Loucy (cell line): ENCODE data around the gene RELL1.

ENCODE experiments used
- H2AFZ ChIP-seq: fragments of 200-600 bp; sonication (generic); 2 replicates; pipeline ENCODE4 v1.6.0; 2016; ENCODE audit warnings: antibody characterized with exemption, mild to moderate bottlenecking, low read length, moderate library complexity
- H3F3A ChIP-seq: fragments of 200-600 bp; 2 replicates; pipeline ENCODE4 v1.6.0; 2016; ENCODE audit warnings: antibody characterized with exemption, low read depth, mild to moderate bottlenecking
- H3K27me3 ChIP-seq: fragments of 200-600 bp; sonication (generic); 2 replicates; pipeline ENCODE4 v1.6.1; 2014; ENCODE audit warnings: low read length, mild to moderate bottlenecking; ENCODE audit not compliant: insufficient read depth, poor library complexity, severe bottlenecking
- H3K36me3 ChIP-seq: fragments of 200-600 bp; sonication (generic); 2 replicates; pipeline ENCODE4 v1.6.1; 2016; ENCODE audit warnings: low read length; ENCODE audit not compliant: insufficient read depth
- H3K4me1 ChIP-seq: fragments of 200-600 bp; sonication (generic); 2 replicates; pipeline ENCODE4 v1.5.1; 2014; ENCODE audit warnings: low read length, mild to moderate bottlenecking; ENCODE audit not compliant: insufficient read depth, poor library complexity, severe bottlenecking
- H3K4me2 ChIP-seq: fragments of 200-600 bp; sonication (generic); 2 replicates; pipeline ENCODE4 v1.6.0; 2014; ENCODE audit warnings: antibody characterized with exemption, low read length, low read depth, mild to moderate bottlenecking; ENCODE audit not compliant: poor library complexity, severe bottlenecking
- H3K4me3 ChIP-seq: fragments of 200-600 bp; sonication (generic); 2 replicates; pipeline ENCODE4 v1.5.1; 2014; ENCODE audit warnings: low read length, mild to moderate bottlenecking, mixed read lengths; ENCODE audit not compliant: poor library complexity, severe bottlenecking
- H3K79me2 ChIP-seq: fragments of 200-600 bp; sonication (generic); 2 replicates; pipeline ENCODE4 v1.6.1; 2014; ENCODE audit warnings: low read length; ENCODE audit not compliant: insufficient read depth
- H3K9ac ChIP-seq: fragments of 200-600 bp; sonication (generic); 2 replicates; pipeline ENCODE4 v1.6.0; 2014; ENCODE audit warnings: mild to moderate bottlenecking, low read depth, low read length, moderate library complexity; ENCODE audit not compliant: poor library complexity, severe bottlenecking
- H3K9me2 ChIP-seq: fragments of 200-600 bp; sonication (generic); replicated peaks from 2 replicates; pipeline ENCODE4 v1.6.1; 2016; ENCODE audit warnings: low read depth, low read length, mixed read lengths
- H3K9me3 ChIP-seq: fragments of 200-600 bp; sonication (generic); 2 replicates; pipeline ENCODE4 v1.6.1; 2014; ENCODE audit warnings: mild to moderate bottlenecking, antibody characterized with exemption, low read length, low read depth; ENCODE audit not compliant: insufficient read depth
- H4K20me1 ChIP-seq: fragments of 200-600 bp; sonication (generic); 2 replicates; pipeline ENCODE4 v1.6.0; 2014; ENCODE audit warnings: antibody characterized with exemption, low read length, mild to moderate bottlenecking; ENCODE audit not compliant: insufficient read depth, poor library complexity, severe bottlenecking
- CTCF ChIP-seq: fragments of 200-600 bp; sonication (generic); conservative IDR thresholded peaks from 2 replicates; pipeline ENCODE4 v1.5.1; 2014; ENCODE audit warnings: mild to moderate bottlenecking, antibody characterized with exemption, low read length
- EZH2phosphoT487 ChIP-seq: fragments of 200-600 bp; IDR thresholded peaks from 2 replicates; pipeline ENCODE4 v1.6.1; 2018; ENCODE audit warnings: antibody characterized with exemption, mild to moderate bottlenecking, moderate library complexity, borderline replicate concordance

Gene RELL1

GRCh38 chr4:37568489-37568888 lies 117.7 kb downstream of the RELL1 start:
- TF ChIP-seq CTCF (no peak), EZH2phosphoT487 (no peak)
- H2AFZ ChIP-seq = no peak overlapping the region
- H3K9me2 ChIP-seq = no peaks in the 10 kb centered on the region
- no peaks in the 10 kb centered on the region for H3K27me3 ChIP-seq
- H3K9ac ChIP-seq = no peak overlapping the region
- H4K20me1 ChIP-seq = no peaks in the 10 kb centered on the region
- H3K36me3 ChIP-seq = no peaks in the 10 kb centered on the region
- no peaks in the 10 kb centered on the region for H3K4me1 ChIP-seq
- H3K4me3 ChIP-seq = no peak overlapping the region
- H3F3A ChIP-seq = no peaks in the 10 kb centered on the region
- no peak overlapping the region for H3K4me2 ChIP-seq
- no peaks in the 10 kb centered on the region for H3K79me2 ChIP-seq
- H3K9me3 ChIP-seq = no peaks in the 10 kb centered on the region

GRCh38 chr4:37567836-37568235 lies 118.3 kb downstream of the RELL1 start:
- Histone ChIP-seq H3K79me2 (no peaks in the 10 kb centered on the region), H3K9me3 (no peaks in the 10 kb centered on the region), H2AFZ (no peak overlapping the region), H3K9me2 (no peaks in the 10 kb centered on the region), H3F3A (no peaks in the 10 kb centered on the region), H3K4me1 (no peaks in the 10 kb centered on the region), H4K20me1 (no peaks in the 10 kb centered on the region), H3K4me2 (no peak overlapping the region), H3K4me3 (no peak overlapping the region), H3K36me3 (no peaks in the 10 kb centered on the region), H3K9ac (no peak overlapping the region), H3K27me3 (no peaks in the 10 kb centered on the region)
- no peak for TF ChIP-seq EZH2phosphoT487
- TF ChIP-seq CTCF = no peak

- H3K9ac ChIP-seq = no peak overlapping the region
- no peak overlapping the region for H3K4me3 ChIP-seq
- TF ChIP-seq CTCF (no peak), EZH2phosphoT487 (no peak)
- no peaks in the 10 kb centered on the region for H3K36me3 ChIP-seq
- H3K9me2 ChIP-seq = no peaks in the 10 kb centered on the region
- H3K27me3 ChIP-seq = no peaks in the 10 kb centered on the region
- no peaks in the 10 kb centered on the region for H3K79me2 ChIP-seq
- H3K9me3 ChIP-seq = no peaks in the 10 kb centered on the region
- H3F3A ChIP-seq = no peaks in the 10 kb centered on the region
- H3K4me1 ChIP-seq = no peaks in the 10 kb centered on the region
- no peak overlapping the region for H3K4me2 ChIP-seq
- H2AFZ ChIP-seq = no peak overlapping the region
- no peaks in the 10 kb centered on the region for H4K20me1 ChIP-seq
Observed at GRCh38 chr4:37562592-37562991, 123.6 kb downstream of the RELL1 start.
